Keratinocyte (primary cell): Measurements from ENCODE around the gene HK1. TPM values are rescaled to one million over a fixed set of nuclear protein-coding genes. Genes with fewer than 3 reads are reported as not detected.

Source experiments
- DNase-seq: peaks from one replicate; pipeline ENCODE4 v3.0.0-alpha.2; 2011; ENCODE audit warnings: low read depth, missing footprints, low spot score
- FAIRE-seq: peaks from 2 replicates; lab custom pipeline; 2011; peaks lifted over from hg19 to GRCh38; lab: Jason Lieb, UNC
- H2AFZ ChIP-seq: 2 replicates; pipeline ENCODE4 v1.6.0; 2012; ENCODE audit warnings: low read length, control low read depth, inconsistent platforms; ENCODE audit not compliant: control insufficient read depth
- H3K27ac ChIP-seq: 2 replicates; pipeline ENCODE4 v1.5.1; 2011; ENCODE audit warnings: low read length; ENCODE audit not compliant: control insufficient read depth, insufficient read depth
- H3K27me3 ChIP-seq: 3 replicates; pipeline ENCODE4 v1.6.0; 2011; ENCODE audit warnings: low read length; ENCODE audit not compliant: control insufficient read depth, insufficient read depth; ENCODE audit errors: extremely low read depth
- H3K36me3 ChIP-seq, 2 experiments: 2 replicates in 1 of 2; 3 replicates in 1 of 2; pipeline ENCODE4 v1.5.1; 2011; ENCODE audit warnings: low read length in 2 of 2, mild to moderate bottlenecking in 1 of 2; ENCODE audit not compliant: control insufficient read depth in 2 of 2, insufficient read depth in 2 of 2; ENCODE audit errors: extremely low read depth in 1 of 2
- H3K4me1 ChIP-seq: 3 replicates; pipeline ENCODE4 v1.5.1; 2011; ENCODE audit warnings: low read length; ENCODE audit not compliant: control insufficient read depth, insufficient read depth; ENCODE audit errors: extremely low read depth
- H3K4me2 ChIP-seq: 3 replicates; pipeline ENCODE4 v1.6.0; 2011; ENCODE audit warnings: low read depth, low read length; ENCODE audit not compliant: control insufficient read depth, insufficient read depth; ENCODE audit errors: extremely low read depth
- H3K4me3 ChIP-seq, 3 experiments: fragments of 200-600 bp in 1 of 3; sonication (generic) in 1 of 3; 2 replicates in 2 of 3; 3 replicates in 1 of 3; pipeline ENCODE4 v1.5.1; 2011 to 2016; ENCODE audit warnings: low read length in 3 of 3, mild to moderate bottlenecking in 3 of 3, control low read depth in 2 of 3, inconsistent platforms in 1 of 3, low read depth in 1 of 3, mixed read lengths in 1 of 3, mixed run types in 1 of 3, moderate library complexity in 1 of 3; ENCODE audit not compliant: control insufficient read depth in 2 of 3, insufficient read depth in 2 of 3; ENCODE audit errors: extremely low read depth in 1 of 3
- H3K79me2 ChIP-seq: 2 replicates; pipeline ENCODE4 v1.6.0; 2012; ENCODE audit warnings: low read length; ENCODE audit not compliant: control insufficient read depth, insufficient read depth
- H3K9ac ChIP-seq: 3 replicates; pipeline ENCODE4 v1.6.0; 2011; ENCODE audit warnings: low read length; ENCODE audit not compliant: control insufficient read depth, insufficient read depth; ENCODE audit errors: extremely low read depth
- H3K9me1 ChIP-seq: 3 replicates; pipeline ENCODE4 v1.6.0; 2011; ENCODE audit warnings: low read length; ENCODE audit not compliant: control insufficient read depth, insufficient read depth; ENCODE audit errors: extremely low read depth
- H3K9me3 ChIP-seq: 2 replicates; pipeline ENCODE4 v1.5.1; 2012; ENCODE audit warnings: low read depth, low read length; ENCODE audit not compliant: control insufficient read depth
- H4K20me1 ChIP-seq: 3 replicates; pipeline ENCODE4 v1.6.0; 2011; ENCODE audit warnings: low read length; ENCODE audit not compliant: control insufficient read depth, insufficient read depth; ENCODE audit errors: extremely low read depth
- CTCF ChIP-seq, 3 experiments: IDR thresholded peaks in 1 of 3; conservative IDR thresholded peaks in 1 of 3; optimal IDR thresholded peaks in 1 of 3; 2 replicates in 2 of 3; 3 replicates in 1 of 3; pipeline versions ENCODE3 to v1.5.1; 2011; ENCODE audit warnings: low read length in 3 of 3, mild to moderate bottlenecking in 3 of 3, moderate library complexity in 2 of 3, control low read depth in 1 of 3, inconsistent platforms in 1 of 3; ENCODE audit not compliant: insufficient read depth in 2 of 3; ENCODE audit errors: extremely low read depth in 1 of 3
- EZH2 ChIP-seq: IDR thresholded peaks from one replicate; pipeline ENCODE4 v1.6.1; 2012; ENCODE audit warnings: inconsistent platforms, mild to moderate bottlenecking, low read length, moderate library complexity
- dilution Hi-C: fragments of 300-500 bp; cut with MboI; formaldehyde crosslinking; loops from one replicate; pipeline ENCODE4 v1.7.0; 2020; ENCODE audit warnings: low sequenced_read_pairs; ENCODE audit not compliant: extremely low pct_ligation_motif_present
- polyA plus RNA-seq, 5 experiments: library from polyadenylated mRNA; depleted of rRNA in 3 of 5; stranded (reverse) in 3 of 5; stranded (forward) in 1 of 5; unstranded in 1 of 5; fragments of >200 nt; gene quantifications; 1 replicate in 1 of 5; 2 replicates in 3 of 5; 3 replicates in 1 of 5; pipeline versions ENCODE4 v1.2.1 to v1.2.3, GENCODE V29; 2011 to 2012; ENCODE audit warnings: missing spikeins in 2 of 5, low read depth in 1 of 5, low replicate concordance in 1 of 5

Gene HK1
- polyA plus RNA-seq, 1 donor (not counting 4 experiments of a cell fraction or from before 2014, with no cell fraction given) = 106 TPM

DNA sequence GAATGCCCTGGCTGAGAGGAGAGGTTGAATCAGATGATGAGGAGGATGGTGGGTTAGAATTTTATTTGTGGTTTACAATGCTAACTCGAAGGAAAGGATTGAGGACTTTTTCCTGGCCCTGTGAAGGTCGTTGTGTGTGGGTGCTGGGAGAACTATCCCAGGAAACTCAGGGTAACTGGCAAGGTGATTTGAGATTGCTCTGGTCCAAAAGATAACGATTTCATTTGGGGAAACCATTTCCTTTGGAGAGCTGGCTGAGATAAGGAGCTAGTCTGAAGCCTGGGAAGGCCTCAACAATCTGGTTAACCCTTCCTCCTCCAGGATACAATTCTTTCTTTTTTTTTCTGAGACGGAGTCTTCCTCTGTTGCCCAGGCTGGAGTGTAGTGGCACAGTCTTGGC is 33.0 kb downstream of the HK1 start:
- no peaks in the 10 kb centered on the region for H3K36me3 ChIP-seq
- peaks cover 4% of the 10 kb centered on the region for H3K4me1 ChIP-seq
- no peak overlapping the region for H3K4me3 ChIP-seq
- H4K20me1 ChIP-seq = no peaks in the 10 kb centered on the region
- DNase-seq (no peak), FAIRE-seq (no peak)
- no peak overlapping the region for H3K27ac ChIP-seq
- no peak for TF ChIP-seq CTCF (optimal IDR thresholded peaks at IDR 0.05 in 1 of 3, IDR thresholded peaks at IDR 0.05 in 1 of 3, conservative IDR thresholded peaks at IDR 0.05 in 1 of 3; ENCODE audit: extremely low read depth in 1 of 3, insufficient read depth in 2 of 3, low read length in 3 of 3)
- no peak for TF ChIP-seq EZH2
- H3K27me3 ChIP-seq = no peaks in the 10 kb centered on the region
- no peaks in the 10 kb centered on the region for H3K79me2 ChIP-seq
- no peak overlapping the region for H3K4me2 ChIP-seq
- H3K9me1 ChIP-seq = no peaks in the 10 kb centered on the region
- H2AFZ ChIP-seq = no peak overlapping the region
- no peaks in the 10 kb centered on the region for H3K9me3 ChIP-seq
- dilution Hi-C loops = no loop called here
- H3K9ac ChIP-seq = no peak overlapping the region

DNA sequence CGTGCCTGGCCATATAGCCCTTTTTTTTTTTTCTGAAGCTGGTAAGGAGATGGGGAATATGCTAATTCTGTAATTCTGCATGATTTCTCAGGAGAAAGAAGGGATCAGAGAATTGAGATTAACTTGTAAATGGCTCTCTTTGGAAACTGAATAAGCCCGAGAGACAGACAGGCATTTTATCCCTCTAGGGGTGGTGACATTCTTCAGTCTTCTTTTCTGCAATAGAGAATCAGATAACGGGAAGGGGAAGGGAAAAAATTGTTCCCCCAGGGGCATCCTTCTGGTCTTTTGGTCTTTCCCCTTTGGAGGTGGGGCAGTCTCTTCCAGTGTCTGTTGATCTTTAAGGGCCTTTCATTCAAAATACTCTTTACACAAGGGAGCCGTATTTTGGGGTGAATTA is 34.2 kb downstream of the HK1 start:
- Histone ChIP-seq H3K27me3 (no peaks in the 10 kb centered on the region), H3K4me1 (peaks cover 16% of the 10 kb centered on the region), H3K9me1 (no peaks in the 10 kb centered on the region), H3K9me3 (no peaks in the 10 kb centered on the region), H3K4me2 (no peak overlapping the region), H4K20me1 (no peaks in the 10 kb centered on the region), H3K4me3 (no peak overlapping the region), H3K79me2 (no peaks in the 10 kb centered on the region), H3K27ac (no peak overlapping the region), H3K9ac (no peak overlapping the region), H3K36me3 (no peaks in the 10 kb centered on the region), H2AFZ (no peak overlapping the region)
- DNase-seq (no peak), FAIRE-seq (no peak)
- dilution Hi-C loops = no loop called here
- TF ChIP-seq CTCF (optimal IDR thresholded peaks at IDR 0.05 in 1 of 3, IDR thresholded peaks at IDR 0.05 in 1 of 3, conservative IDR thresholded peaks at IDR 0.05 in 1 of 3; ENCODE audit: extremely low read depth in 1 of 3, insufficient read depth in 2 of 3, low read length in 3 of 3) (no peak), EZH2 (no peak)
